Measurements from ENCODE around the gene RNF167. TPM values are rescaled to one million over a fixed set of nuclear protein-coding genes. Genes with fewer than 3 reads are reported as not detected.

Gene RNF167
- total and polyA plus RNA-seq, 2 of the 13 experiments (the other 11 are each of a cell fraction or from before 2014, with no cell fraction given) = 44.1 to 45.4 TPM

DNA sequence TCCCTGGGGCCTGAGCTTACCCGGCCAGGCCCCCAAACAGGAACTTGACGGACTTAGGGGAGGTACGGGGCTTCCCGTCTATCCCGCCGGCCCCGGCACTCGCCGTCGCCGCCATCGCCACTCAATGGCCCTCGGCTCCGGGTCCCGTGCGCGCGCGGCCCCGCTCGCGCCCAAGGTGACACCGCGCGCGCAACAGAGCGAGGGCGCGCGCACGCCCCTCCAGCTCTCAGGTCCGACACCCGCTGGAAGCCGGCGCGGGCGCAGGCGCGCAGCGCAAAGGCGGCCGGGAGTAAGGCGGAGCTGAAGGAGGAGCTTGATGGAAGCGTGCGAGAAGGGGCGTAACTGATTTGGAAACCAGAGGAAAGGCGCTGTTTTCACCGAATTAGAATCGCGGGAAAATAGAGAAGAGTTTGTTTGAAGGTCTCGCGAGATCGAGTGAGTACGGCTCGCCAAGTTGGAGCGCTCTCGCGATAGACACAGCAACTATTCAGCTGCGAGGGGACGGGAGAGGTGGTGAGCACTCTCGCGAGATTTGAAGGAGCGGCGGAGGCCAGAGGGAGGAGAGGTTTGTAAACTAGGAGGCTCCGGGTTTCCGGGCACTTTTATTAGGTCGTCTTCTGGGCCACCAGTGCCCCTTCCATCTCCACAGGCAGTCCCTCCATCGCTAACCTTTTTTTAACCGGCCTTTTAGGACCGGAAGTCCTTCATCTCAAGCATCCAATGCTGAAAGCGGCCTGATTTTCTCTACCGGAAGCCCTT is at the start of gene RNF167, which contains the start of gene SLC25A11 (continued):
- TF ChIP-seq ZNF292 (CRISPR knock-in tag; IDR thresholded peaks at IDR 0.05; ENCODE audit: borderline replicate concordance, low read depth) = no peak
- TF ChIP-seq, protein P1, sequence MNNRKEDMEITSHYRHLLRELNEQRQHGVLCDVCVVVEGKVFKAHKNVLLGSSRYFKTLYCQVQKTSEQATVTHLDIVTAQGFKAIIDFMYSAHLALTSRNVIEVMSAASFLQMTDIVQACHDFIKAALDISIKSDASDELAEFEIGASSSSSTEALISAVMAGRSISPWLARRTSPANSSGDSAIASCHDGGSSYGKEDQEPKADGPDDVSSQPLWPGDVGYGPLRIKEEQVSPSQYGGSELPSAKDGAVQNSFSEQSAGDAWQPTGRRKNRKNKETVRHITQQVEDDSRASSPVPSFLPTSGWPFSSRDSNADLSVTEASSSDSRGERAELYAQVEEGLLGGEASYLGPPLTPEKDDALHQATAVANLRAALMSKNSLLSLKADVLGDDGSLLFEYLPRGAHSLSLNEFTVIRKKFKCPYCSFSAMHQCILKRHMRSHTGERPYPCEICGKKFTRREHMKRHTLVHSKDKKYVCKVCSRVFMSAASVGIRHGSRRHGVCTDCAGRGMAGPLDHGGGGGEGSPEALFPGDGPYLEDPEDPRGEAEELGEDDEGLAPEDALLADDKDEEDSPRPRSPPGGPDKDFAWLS (CRISPR knock-in tag; IDR thresholded peaks at IDR 0.05; ENCODE audit: borderline replicate concordance) = no peak
- peak; percentile 67 to 90 for TF ChIP-seq POLR2A (IDR thresholded peaks at IDR 0.05; ENCODE audit: insufficient read depth in 1 of 2, low read depth in 2 of 2, low read length in 2 of 2)
- TF ChIP-seq, protein P2, sequence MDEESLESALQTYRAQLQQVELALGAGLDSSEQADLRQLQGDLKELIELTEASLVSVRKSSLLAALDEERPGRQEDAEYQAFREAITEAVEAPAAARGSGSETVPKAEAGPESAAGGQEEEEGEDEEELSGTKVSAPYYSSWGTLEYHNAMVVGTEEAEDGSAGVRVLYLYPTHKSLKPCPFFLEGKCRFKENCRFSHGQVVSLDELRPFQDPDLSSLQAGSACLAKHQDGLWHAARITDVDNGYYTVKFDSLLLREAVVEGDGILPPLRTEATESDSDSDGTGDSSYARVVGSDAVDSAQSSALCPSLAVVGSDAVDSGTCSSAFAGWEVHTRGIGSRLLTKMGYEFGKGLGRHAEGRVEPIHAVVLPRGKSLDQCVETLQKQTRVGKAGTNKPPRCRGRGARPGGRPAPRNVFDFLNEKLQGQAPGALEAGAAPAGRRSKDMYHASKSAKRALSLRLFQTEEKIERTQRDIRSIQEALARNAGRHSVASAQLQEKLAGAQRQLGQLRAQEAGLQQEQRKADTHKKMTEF (CRISPR knock-in tag; IDR thresholded peaks at IDR 0.05) = 0 out of 2 replicates have a peak, but pooled peaks have one; percentile 26
- TF ChIP-seq, protein P3, sequence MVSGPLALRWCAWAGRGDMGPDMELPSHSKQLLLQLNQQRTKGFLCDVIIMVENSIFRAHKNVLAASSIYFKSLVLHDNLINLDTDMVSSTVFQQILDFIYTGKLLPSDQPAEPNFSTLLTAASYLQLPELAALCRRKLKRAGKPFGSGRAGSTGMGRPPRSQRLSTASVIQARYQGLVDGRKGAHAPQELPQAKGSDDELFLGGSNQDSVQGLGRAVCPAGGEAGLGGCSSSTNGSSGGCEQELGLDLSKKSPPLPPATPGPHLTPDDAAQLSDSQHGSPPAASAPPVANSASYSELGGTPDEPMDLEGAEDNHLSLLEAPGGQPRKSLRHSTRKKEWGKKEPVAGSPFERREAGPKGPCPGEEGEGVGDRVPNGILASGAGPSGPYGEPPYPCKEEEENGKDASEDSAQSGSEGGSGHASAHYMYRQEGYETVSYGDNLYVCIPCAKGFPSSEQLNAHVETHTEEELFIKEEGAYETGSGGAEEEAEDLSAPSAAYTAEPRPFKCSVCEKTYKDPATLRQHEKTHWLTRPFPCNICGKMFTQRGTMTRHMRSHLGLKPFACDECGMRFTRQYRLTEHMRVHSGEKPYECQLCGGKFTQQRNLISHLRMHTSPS (CRISPR knock-in tag; IDR thresholded peaks at IDR 0.05; ENCODE audit: low read depth) = no peak
- TF ChIP-seq, protein P4, sequence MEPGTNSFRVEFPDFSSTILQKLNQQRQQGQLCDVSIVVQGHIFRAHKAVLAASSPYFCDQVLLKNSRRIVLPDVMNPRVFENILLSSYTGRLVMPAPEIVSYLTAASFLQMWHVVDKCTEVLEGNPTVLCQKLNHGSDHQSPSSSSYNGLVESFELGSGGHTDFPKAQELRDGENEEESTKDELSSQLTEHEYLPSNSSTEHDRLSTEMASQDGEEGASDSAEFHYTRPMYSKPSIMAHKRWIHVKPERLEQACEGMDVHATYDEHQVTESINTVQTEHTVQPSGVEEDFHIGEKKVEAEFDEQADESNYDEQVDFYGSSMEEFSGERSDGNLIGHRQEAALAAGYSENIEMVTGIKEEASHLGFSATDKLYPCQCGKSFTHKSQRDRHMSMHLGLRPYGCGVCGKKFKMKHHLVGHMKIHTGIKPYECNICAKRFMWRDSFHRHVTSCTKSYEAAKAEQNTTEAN (CRISPR knock-in tag; conservative IDR thresholded peaks at IDR 0.05) = peak; percentile 60; the same call in 1 of the 2 replicates
- 0 out of 2 replicates have a peak, but pooled peaks have one; percentile 11 for TF ChIP-seq TOPORS (CRISPR knock-in tag; IDR thresholded peaks at IDR 0.05)
- TF ChIP-seq MTF1 (CRISPR knock-in tag; IDR thresholded peaks at IDR 0.05) = no peak
- TF ChIP-seq, protein P5, sequence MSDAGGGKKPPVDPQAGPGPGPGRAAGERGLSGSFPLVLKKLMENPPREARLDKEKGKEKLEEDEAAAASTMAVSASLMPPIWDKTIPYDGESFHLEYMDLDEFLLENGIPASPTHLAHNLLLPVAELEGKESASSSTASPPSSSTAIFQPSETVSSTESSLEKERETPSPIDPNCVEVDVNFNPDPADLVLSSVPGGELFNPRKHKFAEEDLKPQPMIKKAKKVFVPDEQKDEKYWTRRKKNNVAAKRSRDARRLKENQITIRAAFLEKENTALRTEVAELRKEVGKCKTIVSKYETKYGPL (CRISPR knock-in tag; IDR thresholded peaks at IDR 0.05) = 0 out of 2 replicates have a peak, but pooled peaks have one; percentile 73
- peak; percentile 80; the same call in 1 of the 2 replicates for TF ChIP-seq ZFP82 (CRISPR knock-in tag; IDR thresholded peaks at IDR 0.05; ENCODE audit: borderline replicate concordance)
- TF ChIP-seq SRSF9 (IDR thresholded peaks at IDR 0.05; ENCODE audit: borderline replicate concordance, insufficient read depth, low read depth, low read length, poor library complexity, severe bottlenecking) = no peak
- peak; percentile 84 for TF ChIP-seq ZNF441 (CRISPR knock-in tag; IDR thresholded peaks at IDR 0.05; ENCODE audit: borderline replicate concordance)
- 0 out of 2 replicates have a peak, but pooled peaks have one; percentile 18 for TF ChIP-seq ZNF607 (CRISPR knock-in tag; IDR thresholded peaks at IDR 0.05; ENCODE audit: borderline replicate concordance)
- peak; percentile 71; the same call in 1 of the 2 replicates for TF ChIP-seq MED13 (CRISPR knock-in tag; IDR thresholded peaks at IDR 0.05)
- peak; percentile 89 for TF ChIP-seq SPEN (CRISPR knock-in tag; IDR thresholded peaks at IDR 0.05; ENCODE audit: low read depth)
- 0 out of 2 replicates have a peak, but pooled peaks have one; percentile 14 for TF ChIP-seq PITX1 (CRISPR knock-in tag; IDR thresholded peaks at IDR 0.05)
- TF ChIP-seq HDAC2 (CRISPR knock-in tag; IDR thresholded peaks at IDR 0.05) = no peak
- TF ChIP-seq RFXAP (CRISPR knock-in tag; IDR thresholded peaks at IDR 0.05; ENCODE audit: borderline replicate concordance) = peak; percentile 64; the same call in 1 of the 2 replicates
- peak; percentile 75 for TF ChIP-seq PHF5A (CRISPR knock-in tag; IDR thresholded peaks at IDR 0.05; ENCODE audit: low read depth, unreplicated experiment)
- TF ChIP-seq, protein P6, sequence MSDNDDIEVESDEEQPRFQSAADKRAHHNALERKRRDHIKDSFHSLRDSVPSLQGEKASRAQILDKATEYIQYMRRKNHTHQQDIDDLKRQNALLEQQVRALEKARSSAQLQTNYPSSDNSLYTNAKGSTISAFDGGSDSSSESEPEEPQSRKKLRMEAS (IDR thresholded peaks at IDR 0.05) = peak; percentile 61
- TF ChIP-seq PHF8 (CRISPR knock-in tag; IDR thresholded peaks at IDR 0.05) = peak; percentile 78
- no peak for TF ChIP-seq RELA (CRISPR knock-in tag; IDR thresholded peaks at IDR 0.05)

All from HepG2 (cell line).